AG09309 (cell line): Measurements from ENCODE around the gene DUSP16.
"Not testable (repeated sequence)": the region's sequence is repeated elsewhere in the genome, so short reads cannot be mapped to it uniquely, and the experiment has no call there.

Experiments used
- DNase-seq: peaks from one replicate; pipeline ENCODE4 v3.0.0-alpha.2; 2010; ENCODE audit warnings: low read depth
- H3K4me3 ChIP-seq: 2 replicates; pipeline ENCODE4 v1.5.1; 2011; ENCODE audit warnings: mild to moderate bottlenecking, low read depth, low read length, moderate library complexity; ENCODE audit not compliant: control insufficient read depth
- TF ChIP-seq, protein P1 (sequence below): IDR thresholded peaks from 2 replicates; pipeline ENCODE4 v1.5.1; 2011; ENCODE audit warnings: mild to moderate bottlenecking, low read depth, low read length, inconsistent platforms; ENCODE audit not compliant: insufficient read depth, control insufficient read depth; ENCODE audit errors: missing control alignments

DUSP16 gene

DNA sequence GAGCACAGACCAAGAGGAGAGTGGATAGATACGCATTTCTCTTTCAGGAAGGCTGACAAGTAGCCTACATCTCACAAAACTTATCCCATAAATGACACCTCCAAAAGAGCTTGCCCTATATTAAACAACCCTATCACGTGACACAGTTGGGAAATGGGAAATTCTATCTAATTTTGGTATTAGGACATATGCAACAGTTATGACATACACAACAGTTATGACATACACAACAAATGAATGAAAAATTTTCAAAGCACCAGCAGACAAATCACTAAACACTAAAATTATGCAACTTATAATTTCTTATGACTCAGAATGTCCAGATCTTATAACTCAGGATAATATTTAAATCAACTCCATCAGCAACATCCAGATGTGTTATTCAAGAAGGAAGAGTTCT is 54.1 kb downstream of the DUSP16 start:
- DNase-seq, result no peak
- no peak overlapping the region for H3K4me3 ChIP-seq
- TF ChIP-seq, protein P1, sequence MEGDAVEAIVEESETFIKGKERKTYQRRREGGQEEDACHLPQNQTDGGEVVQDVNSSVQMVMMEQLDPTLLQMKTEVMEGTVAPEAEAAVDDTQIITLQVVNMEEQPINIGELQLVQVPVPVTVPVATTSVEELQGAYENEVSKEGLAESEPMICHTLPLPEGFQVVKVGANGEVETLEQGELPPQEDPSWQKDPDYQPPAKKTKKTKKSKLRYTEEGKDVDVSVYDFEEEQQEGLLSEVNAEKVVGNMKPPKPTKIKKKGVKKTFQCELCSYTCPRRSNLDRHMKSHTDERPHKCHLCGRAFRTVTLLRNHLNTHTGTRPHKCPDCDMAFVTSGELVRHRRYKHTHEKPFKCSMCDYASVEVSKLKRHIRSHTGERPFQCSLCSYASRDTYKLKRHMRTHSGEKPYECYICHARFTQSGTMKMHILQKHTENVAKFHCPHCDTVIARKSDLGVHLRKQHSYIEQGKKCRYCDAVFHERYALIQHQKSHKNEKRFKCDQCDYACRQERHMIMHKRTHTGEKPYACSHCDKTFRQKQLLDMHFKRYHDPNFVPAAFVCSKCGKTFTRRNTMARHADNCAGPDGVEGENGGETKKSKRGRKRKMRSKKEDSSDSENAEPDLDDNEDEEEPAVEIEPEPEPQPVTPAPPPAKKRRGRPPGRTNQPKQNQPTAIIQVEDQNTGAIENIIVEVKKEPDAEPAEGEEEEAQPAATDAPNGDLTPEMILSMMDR, result no peak

DNA sequence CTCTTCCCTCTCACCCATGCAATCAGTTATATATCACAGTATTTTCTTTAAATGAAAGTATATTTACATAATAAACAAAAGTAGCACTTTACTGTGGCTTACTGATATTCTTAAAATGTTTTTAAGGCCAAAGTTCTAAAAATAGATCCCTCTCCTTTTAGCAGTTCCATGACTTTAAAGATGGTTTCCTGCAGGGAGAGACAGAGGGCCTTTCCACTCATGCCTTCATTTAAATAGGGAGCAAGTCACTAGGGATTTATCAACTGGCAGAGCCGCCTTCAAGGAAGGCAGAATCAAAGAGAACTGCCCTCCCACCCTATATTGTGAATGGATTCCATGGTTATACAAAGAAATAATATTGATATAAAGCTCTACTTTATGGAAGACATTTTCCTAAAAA is 55.5 kb downstream of the DUSP16 start:
- TF ChIP-seq, protein P1, result no peak

DNA sequence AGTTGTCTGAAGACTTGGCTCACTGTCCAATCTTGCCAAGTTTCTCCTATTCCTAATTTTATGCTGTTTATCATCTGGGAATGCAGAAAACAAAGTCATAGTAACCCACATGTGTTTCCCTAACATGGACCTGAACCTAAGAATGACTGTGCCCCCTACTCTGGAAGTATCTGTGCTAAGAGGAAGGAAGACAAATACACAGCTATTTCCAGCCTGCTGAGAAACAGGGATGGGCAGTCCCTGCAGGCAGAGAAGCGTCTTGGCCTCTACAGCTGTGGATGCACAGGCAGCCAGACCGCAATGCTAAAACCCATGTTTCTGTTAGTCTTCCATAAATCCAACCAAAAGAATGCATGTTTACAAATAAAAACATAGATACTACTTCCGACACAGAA is 56.2 kb downstream of the DUSP16 start:
- H3K4me3 ChIP-seq, result no peak overlapping the region
- TF ChIP-seq, protein P1, result no peak
- no peak for DNase-seq

More for the DNA sequence above, 55.5 kb downstream of the DUSP16 start:
- no peak for DNase-seq
- H3K4me3 ChIP-seq, result no peak overlapping the region

DNA sequence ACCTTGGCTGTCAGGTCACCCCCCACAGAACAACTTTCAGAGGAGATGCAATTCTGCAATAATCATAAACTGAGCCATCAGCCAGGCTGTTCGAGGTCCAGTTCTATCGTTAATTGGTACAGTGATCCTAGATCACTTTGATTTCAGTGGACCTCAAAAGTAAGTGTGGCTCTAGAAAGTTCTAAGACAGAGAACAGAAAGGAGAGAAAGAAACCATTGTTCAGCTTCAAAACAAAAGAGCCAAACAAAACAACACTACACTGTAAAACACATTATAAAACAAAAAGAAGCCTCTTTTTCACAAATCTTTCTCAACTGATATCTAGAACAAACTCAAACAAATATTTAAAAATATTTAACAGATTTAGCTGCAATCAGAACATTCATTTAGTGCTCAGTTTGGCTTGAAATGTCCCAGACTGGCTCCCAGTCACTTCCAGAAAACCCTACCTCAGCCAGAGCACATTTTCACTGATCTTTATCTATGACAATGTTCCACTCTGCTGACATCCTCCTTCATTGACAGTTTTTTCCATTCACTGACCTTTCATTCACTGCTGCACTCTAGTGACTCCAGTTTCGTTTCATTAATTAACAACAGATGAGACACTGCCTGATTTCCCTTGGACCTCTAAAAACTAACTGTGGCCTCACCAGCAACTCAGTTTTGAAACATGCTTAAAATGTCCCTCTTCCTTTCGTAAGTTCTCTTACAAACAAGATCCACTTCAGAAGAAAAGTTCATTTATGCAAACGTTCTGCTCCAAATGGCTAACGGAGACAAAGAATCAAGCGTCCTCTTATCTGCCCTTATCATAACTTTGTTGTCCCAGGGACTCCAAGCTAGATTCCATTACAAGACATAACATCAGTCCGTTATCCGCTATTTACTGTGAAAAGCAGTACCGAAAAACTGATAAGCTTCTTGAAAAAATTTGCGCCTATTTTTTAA is 56.8 kb downstream of the DUSP16 start:
- peak; percentile 58 for DNase-seq
- no peak overlapping the region for H3K4me3 ChIP-seq
- TF ChIP-seq, protein P1, result no peak

DNA sequence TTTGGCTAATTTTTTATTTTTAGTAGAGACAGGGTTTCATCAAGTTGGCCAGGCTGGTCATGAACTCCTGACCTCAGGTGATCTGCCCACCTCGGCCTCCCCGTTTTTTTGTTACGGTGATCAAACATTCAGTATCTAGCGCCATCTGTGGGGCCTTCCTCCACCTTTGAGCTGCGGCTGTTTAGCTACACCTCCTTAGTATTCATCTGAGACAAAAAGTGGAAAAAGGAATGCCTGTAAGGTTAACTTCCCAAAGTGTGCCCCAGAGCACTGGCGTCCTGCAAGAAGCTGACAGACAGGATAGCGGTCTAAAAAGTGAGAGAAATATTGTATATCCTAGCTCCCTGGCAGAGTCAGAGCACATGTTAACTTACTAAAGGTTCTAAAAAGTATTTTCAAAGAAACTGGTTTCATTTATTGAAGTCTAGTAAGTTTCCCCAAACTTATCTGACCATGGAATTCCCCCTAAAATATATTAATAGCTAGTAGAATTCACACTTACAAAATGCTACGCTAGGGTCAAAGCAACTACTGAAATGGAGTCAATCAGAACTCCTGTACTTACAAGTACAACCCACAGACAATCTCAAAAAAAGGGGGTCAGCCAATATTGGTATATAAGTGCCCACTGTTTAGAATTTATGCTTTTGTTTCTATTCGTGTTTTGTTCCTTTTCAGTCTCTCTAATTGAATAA is 59.1 kb downstream of the DUSP16 start:
- DNase-seq, result no peak
- TF ChIP-seq, protein P1, result no peak

DNA sequence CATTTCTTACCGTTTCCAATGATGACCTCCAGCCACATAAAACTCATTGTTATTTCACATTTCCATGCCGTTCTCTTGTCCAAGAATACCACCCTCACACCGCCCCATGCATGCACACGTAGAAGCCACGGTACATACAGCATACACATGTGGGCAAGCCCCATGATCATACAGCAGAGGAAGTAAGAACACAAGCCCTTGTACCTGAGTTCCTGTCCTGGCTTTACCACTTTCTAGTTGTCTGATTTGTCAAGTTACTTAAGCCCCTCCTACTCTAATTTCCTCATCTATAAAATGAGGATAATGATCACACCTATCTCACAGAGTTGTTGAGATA is 59.9 kb downstream of the DUSP16 start:
- TF ChIP-seq, protein P1, result no peak
- no peak overlapping the region for H3K4me3 ChIP-seq
- no peak for DNase-seq

More for the DNA sequence above, 59.1 kb downstream of the DUSP16 start:
- H3K4me3 ChIP-seq, result no peak overlapping the region

DNA sequence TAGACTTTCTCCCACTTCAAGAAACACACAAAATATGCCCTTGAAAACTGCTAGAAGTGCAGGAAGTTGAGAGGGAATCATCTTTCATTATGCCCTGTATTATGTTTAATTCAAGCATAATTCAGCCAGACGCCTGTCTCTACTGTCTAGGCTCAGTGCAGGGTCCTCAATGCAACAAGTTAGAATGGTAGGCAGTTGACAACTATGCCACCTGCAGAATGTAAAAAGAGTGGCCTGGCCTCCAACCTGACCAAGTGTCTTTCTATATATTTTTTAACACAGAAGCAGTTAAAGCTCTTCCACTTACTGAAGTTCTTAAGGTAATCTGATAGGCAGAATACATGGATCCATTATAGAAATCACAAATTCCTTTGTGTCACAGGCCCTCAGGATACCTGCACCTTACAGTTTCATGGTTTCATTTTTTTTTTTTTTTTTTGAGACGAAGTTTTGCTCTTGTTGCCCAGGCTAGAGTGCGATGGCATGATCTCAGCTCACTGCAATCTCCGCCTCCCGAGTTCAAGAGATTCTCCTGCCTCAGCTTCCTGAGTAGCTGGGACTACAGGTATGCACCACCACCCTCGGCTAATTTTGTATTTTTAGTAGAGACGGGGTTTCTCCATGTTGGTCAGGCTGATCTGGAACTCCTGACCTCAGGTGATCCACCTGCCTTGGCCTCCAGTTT is 60.4 kb downstream of the DUSP16 start:
- H3K4me3 ChIP-seq, DNase-seq: not testable (repeated sequence)
